CD14-positive monocyte (primary cell): ENCODE measurements around the gene PRRG1. TPM values are rescaled to one million over a fixed set of nuclear protein-coding genes. Genes with fewer than 3 reads are reported as not detected.

Experiments
- DNase-seq, 3 donors: peaks; one replicate each; pipeline ENCODE4 v3.0.0-alpha.2; 2011 to 2022
- H2AFZ ChIP-seq: 2 replicates; pipeline ENCODE4 v1.6.0; 2012; ENCODE audit warnings: mild to moderate bottlenecking, low read depth, low read length, inconsistent platforms; ENCODE audit not compliant: insufficient read depth, poor library complexity, severe bottlenecking
- H3K27ac ChIP-seq, 2 donors: 1 replicate in 1 of 2; 2 replicates in 1 of 2; pipeline ENCODE4 v1.5.1; 2012 to 2013; ENCODE audit warnings: low read length in 2 of 2, control low read depth in 1 of 2, inconsistent platforms in 1 of 2, low read depth in 1 of 2, mild to moderate bottlenecking in 1 of 2
- H3K27me3 ChIP-seq, 2 donors: one replicate each; pipeline versions ENCODE4 v1.6.0 to v1.6.1; 2011 to 2013; ENCODE audit warnings: low read length in 2 of 2; ENCODE audit not compliant: control insufficient read depth in 2 of 2, insufficient read depth in 2 of 2
- H3K36me3 ChIP-seq, 2 donors: replicated peaks in 1 of 2; 1 replicate in 1 of 2; 2 replicates in 1 of 2; pipeline versions ENCODE4 v1.5.1 to v1.6.1; 2012 to 2013; ENCODE audit warnings: low read length in 2 of 2, control low read depth in 1 of 2, inconsistent platforms in 1 of 2, mild to moderate bottlenecking in 1 of 2; ENCODE audit not compliant: insufficient read depth in 2 of 2, control insufficient read depth in 1 of 2
- H3K4me1 ChIP-seq, 2 donors: 1 replicate in 1 of 2; 2 replicates in 1 of 2; pipeline versions ENCODE4 v1.5.1 to v1.6.1; 2012 to 2013; ENCODE audit warnings: low read length in 2 of 2, control low read depth in 1 of 2, inconsistent platforms in 1 of 2, mild to moderate bottlenecking in 1 of 2, moderate library complexity in 1 of 2; ENCODE audit not compliant: insufficient read depth in 2 of 2, control insufficient read depth in 1 of 2
- H3K4me2 ChIP-seq: replicated peaks from 2 replicates; pipeline ENCODE3; 2012; ENCODE audit warnings: low read length, moderate library complexity, mild to moderate bottlenecking; ENCODE audit not compliant: poor library complexity, severe bottlenecking; ENCODE audit errors: extremely low read depth
- H3K4me3 ChIP-seq, 3 experiments: fragments of 200-600 bp in 1 of 3; sonication (generic) in 1 of 3; replicated peaks in 1 of 3; 1 replicate in 2 of 3; 2 replicates in 1 of 3; pipeline ENCODE4 v1.5.1; 2011 to 2013; ENCODE audit warnings: low read length in 3 of 3, mild to moderate bottlenecking in 3 of 3, control low read depth in 2 of 3, low read depth in 2 of 3, inconsistent platforms in 1 of 3, moderate library complexity in 1 of 3
- H3K79me2 ChIP-seq: 2 replicates; pipeline ENCODE4 v1.6.0; 2012; ENCODE audit warnings: mild to moderate bottlenecking, control low read depth, inconsistent platforms, low read length, moderate library complexity; ENCODE audit not compliant: insufficient read depth
- H3K9ac ChIP-seq: 2 replicates; pipeline ENCODE4 v1.6.0; 2017; ENCODE audit warnings: low read length, mild to moderate bottlenecking; ENCODE audit not compliant: insufficient read depth, poor library complexity, severe bottlenecking
- H3K9me3 ChIP-seq, 2 donors: replicated peaks in 1 of 2; 1 replicate in 1 of 2; 2 replicates in 1 of 2; pipeline versions ENCODE4 v1.5.1 to v1.6.1; 2012 to 2013; ENCODE audit warnings: low read length in 2 of 2, control low read depth in 1 of 2; ENCODE audit not compliant: control insufficient read depth in 1 of 2, insufficient read depth in 1 of 2
- H4K20me1 ChIP-seq: 2 replicates; pipeline ENCODE4 v1.6.0; 2012; ENCODE audit warnings: mild to moderate bottlenecking, low read length, control low read depth, moderate library complexity; ENCODE audit not compliant: insufficient read depth
- H3K27ac Mint-ChIP-seq, 7 donors: one replicate each; pipeline ENCODE4 v1.8.0; 2020; ENCODE audit warnings: mild to moderate bottlenecking in 7 of 7, mixed read lengths in 7 of 7, moderate library complexity in 6 of 7, inconsistent platforms in 2 of 7
- H3K27me3 Mint-ChIP-seq, 3 donors: one replicate each; pipeline ENCODE4 v1.8.0; 2021 to 2022; ENCODE audit warnings: low read depth in 3 of 3, mild to moderate bottlenecking in 3 of 3, mixed read lengths in 3 of 3, moderate library complexity in 3 of 3, inconsistent platforms in 1 of 3
- H3K36me3 Mint-ChIP-seq, 2 donors: one replicate each; pipeline ENCODE4 v1.8.0; 2020; ENCODE audit warnings: mixed read lengths in 2 of 2, inconsistent platforms in 1 of 2, mild to moderate bottlenecking in 1 of 2
- H3K4me1 Mint-ChIP-seq: one replicate; pipeline ENCODE4 v1.8.0; 2020; ENCODE audit warnings: mild to moderate bottlenecking, mixed read lengths
- H3K4me3 Mint-ChIP-seq, 2 donors: one replicate each; pipeline ENCODE4 v1.8.0; 2020; ENCODE audit warnings: mild to moderate bottlenecking in 2 of 2, mixed read lengths in 2 of 2, moderate library complexity in 1 of 2
- H3K9me3 Mint-ChIP-seq, 7 donors: one replicate each; pipeline ENCODE4 v1.8.0; 2020 to 2022; ENCODE audit warnings: mixed read lengths in 7 of 7, mild to moderate bottlenecking in 6 of 7, moderate library complexity in 6 of 7, inconsistent platforms in 2 of 7
- CTCF ChIP-seq: fragments of 200-600 bp; IDR thresholded peaks from one replicate; pipeline ENCODE4 v1.8.0; 2022; ENCODE audit warnings: antibody characterized with exemption, mild to moderate bottlenecking
- WGBS: methylation state at CpG from one replicate; pipeline ENCODE4 v1.1.5; 2013; ENCODE audit warnings: missing lambda C conversion rate; ENCODE audit not compliant: insufficient coverage; 5-methylcytosine and 5-hydroxymethylcytosine counted together
- intact Hi-C, 2 donors: fragments of 100-400 bp; cut with micrococcal nuclease; formaldehyde crosslinking; loops; one replicate each; pipeline versions ENCODE4 v1.15.0 to v1.15.1; 2023
- polyA plus RNA-seq, 3 donors: library from polyadenylated mRNA; depleted of rRNA in 1 of 3; unstranded in 2 of 3; stranded (reverse) in 1 of 3; fragments of 300-500 nt in 2 of 3; fragments of >200 nt in 1 of 3; fragmentation: Illumina TruSeq in 2 of 3; gene quantifications; 1 replicate in 2 of 3; 2 replicates in 1 of 3; pipeline ENCODE4 v1.2.3, GENCODE V29; 2012 to 2021

PRRG1 gene
- polyA plus RNA-seq, 3 donors = 0.04 to 0.39 (median 0.14) TPM

GRCh38 chrX:37331546-37331945 is 17.6 kb upstream of the PRRG1 start:
- H3K4me1 ChIP-seq = peaks cover 0 to 4% of the 10 kb centered on the region in 2 donors
- no peak overlapping the region for H3K4me3 ChIP-seq
- H3K36me3 ChIP-seq = no peaks in the 10 kb centered on the region
- no peak overlapping the region for H3K27ac ChIP-seq
- DNase-seq = no peak
- Mint-ChIP-seq H3K27me3 (peaks cover 0 to 3% (median 2%) of the 10 kb centered on the region in 3 donors), H3K36me3 (no peaks in the 10 kb centered on the region), H3K27ac (no peak overlapping the region), H3K4me3 (no peak overlapping the region), H3K9me3 (no peaks in the 10 kb centered on the region), H3K4me1 (peaks cover 8% of the 10 kb centered on the region)
- H3K27me3 ChIP-seq = no peaks in the 10 kb centered on the region
- intact Hi-C loops = no loop called here
- no peak overlapping the region for H3K4me2 ChIP-seq
- H3K9ac ChIP-seq = no peak overlapping the region
- no peaks in the 10 kb centered on the region for H3K79me2 ChIP-seq
- H2AFZ ChIP-seq = no peak overlapping the region
- TF ChIP-seq CTCF = no peak
- H4K20me1 ChIP-seq = no peaks in the 10 kb centered on the region
- no CpG with 5 or more reads among the region's 4 CpGs for WGBS
- H3K9me3 ChIP-seq = no peaks in the 10 kb centered on the region

GRCh38 chrX:37332055-37332454 is 17.1 kb upstream of the PRRG1 start:
- Histone ChIP-seq H2AFZ (no peak overlapping the region), H3K4me1 (peaks cover 0 to 4% of the 10 kb centered on the region in 2 donors), H3K4me3 (no peak overlapping the region), H3K36me3 (no peaks in the 10 kb centered on the region), H3K9me3 (no peaks in the 10 kb centered on the region), H3K27me3 (no peaks in the 10 kb centered on the region), H3K27ac (no peak overlapping the region), H3K79me2 (no peaks in the 10 kb centered on the region), H4K20me1 (no peaks in the 10 kb centered on the region), H3K4me2 (no peak overlapping the region), H3K9ac (no peak overlapping the region)
- H3K27me3 Mint-ChIP-seq = peaks cover 0 to 3% (median 0%) of the 10 kb centered on the region in 3 donors
- WGBS = no CpG with 5 or more reads among the region's 2 CpGs
- peaks cover 8% of the 10 kb centered on the region for H3K4me1 Mint-ChIP-seq
- DNase-seq = no peak
- TF ChIP-seq CTCF = no peak
- peaks cover 0 to 2% (median 0%) of the 10 kb centered on the region in 7 donors for H3K9me3 Mint-ChIP-seq
- no peaks in the 10 kb centered on the region for H3K36me3 Mint-ChIP-seq
- H3K27ac Mint-ChIP-seq = no peak overlapping the region
- no peak overlapping the region for H3K4me3 Mint-ChIP-seq
- intact Hi-C loops = no loop called here
